Fibroblast of the aortic adventitia (primary cell): ENCODE data around the gene BBS1. TPM values are rescaled to one million over a fixed set of nuclear protein-coding genes. Genes with fewer than 3 reads are reported as not detected.

Experiments
- DNase-seq: peaks from one replicate; pipeline ENCODE4 v3.0.0-alpha.2; 2010; ENCODE audit warnings: low read depth
- H3K4me3 ChIP-seq: 2 replicates; pipeline ENCODE4 v1.5.1; 2011; ENCODE audit warnings: low read depth, mild to moderate bottlenecking, control low read depth, low read length, moderate library complexity
- total RNA-seq: library from RNA; depleted of rRNA; stranded (reverse); fragments of >200 nt; gene quantifications from 2 replicates; pipeline ENCODE4 v1.2.3, GENCODE V29; 2012; ENCODE audit warnings: low replicate concordance
- TF ChIP-seq, protein P1 (sequence below): IDR thresholded peaks from 2 replicates; pipeline ENCODE4 v1.5.1; 2011; ENCODE audit warnings: mild to moderate bottlenecking, low read length, control low read depth, inconsistent platforms; ENCODE audit not compliant: insufficient read depth

Gene BBS1
- total RNA-seq, 1 donor: 41.7 TPM

DNA sequence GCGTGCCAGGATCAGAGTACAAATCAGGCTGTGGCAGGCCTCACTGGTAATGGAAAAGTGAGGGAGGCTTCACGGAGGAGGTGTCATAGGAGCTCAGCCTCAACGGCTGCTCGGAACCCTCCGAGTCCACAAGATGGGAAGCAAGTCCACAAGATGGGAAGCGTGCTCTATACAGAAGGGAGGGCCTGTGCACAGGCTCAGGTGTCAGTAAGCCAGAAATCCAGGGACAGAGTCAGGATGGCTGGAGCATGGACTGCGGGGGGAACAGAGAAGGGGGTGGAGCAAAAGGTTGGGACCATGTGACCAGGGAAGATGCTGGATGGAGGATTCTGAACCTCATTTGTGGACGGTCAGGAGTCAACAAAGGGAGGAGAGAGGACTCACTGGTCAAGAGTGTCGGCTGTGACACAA lies 33.6 kb upstream of the BBS1 start:
- DNase-seq: no peak
- TF ChIP-seq, protein P1, sequence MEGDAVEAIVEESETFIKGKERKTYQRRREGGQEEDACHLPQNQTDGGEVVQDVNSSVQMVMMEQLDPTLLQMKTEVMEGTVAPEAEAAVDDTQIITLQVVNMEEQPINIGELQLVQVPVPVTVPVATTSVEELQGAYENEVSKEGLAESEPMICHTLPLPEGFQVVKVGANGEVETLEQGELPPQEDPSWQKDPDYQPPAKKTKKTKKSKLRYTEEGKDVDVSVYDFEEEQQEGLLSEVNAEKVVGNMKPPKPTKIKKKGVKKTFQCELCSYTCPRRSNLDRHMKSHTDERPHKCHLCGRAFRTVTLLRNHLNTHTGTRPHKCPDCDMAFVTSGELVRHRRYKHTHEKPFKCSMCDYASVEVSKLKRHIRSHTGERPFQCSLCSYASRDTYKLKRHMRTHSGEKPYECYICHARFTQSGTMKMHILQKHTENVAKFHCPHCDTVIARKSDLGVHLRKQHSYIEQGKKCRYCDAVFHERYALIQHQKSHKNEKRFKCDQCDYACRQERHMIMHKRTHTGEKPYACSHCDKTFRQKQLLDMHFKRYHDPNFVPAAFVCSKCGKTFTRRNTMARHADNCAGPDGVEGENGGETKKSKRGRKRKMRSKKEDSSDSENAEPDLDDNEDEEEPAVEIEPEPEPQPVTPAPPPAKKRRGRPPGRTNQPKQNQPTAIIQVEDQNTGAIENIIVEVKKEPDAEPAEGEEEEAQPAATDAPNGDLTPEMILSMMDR: no peak
- no peak overlapping the region for H3K4me3 ChIP-seq

DNA sequence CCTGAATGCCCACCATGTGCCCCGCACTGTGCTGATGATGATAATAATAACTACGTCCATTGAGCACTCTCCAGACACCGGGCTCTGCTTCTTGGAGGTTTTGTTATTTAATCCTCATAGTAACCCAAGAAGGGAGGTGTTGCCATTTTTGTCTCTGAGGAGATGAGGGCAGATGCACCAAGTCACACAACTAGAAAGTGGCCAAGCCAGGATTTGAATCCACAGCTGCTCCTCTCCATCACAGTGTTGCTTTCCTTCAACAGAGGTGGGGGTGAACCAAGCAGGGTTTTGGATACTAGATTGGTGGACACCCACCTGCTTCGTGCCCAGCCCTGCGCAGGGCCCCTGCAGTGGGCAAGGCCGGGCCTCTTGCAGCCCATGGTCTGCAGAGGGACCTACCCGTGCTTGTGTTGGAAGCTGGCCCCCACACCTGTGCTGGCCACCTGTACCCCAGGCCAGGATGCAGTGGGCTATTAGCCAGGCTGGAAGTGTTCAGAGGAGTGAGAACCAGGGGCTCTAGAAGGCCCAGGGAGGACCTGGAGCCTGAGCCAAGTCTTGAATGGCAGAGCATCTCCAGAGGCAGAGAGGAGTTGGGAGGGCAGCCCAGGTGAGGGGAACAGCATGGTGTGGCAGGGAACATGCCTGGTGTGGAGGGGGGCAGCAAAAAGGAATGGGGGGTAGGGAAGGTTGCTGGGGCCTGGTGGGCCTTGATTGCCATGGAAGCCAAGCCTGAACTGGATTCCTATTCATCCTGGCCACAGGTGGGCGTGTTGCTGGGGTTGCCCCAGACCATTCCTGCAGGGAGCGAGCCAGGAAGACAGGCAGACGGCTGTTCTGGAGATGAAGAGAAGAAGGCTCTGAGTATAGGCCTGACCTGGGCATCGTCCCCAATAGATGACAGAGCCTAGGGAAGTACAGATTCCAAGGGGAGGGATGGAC lies 32.9 kb upstream of the BBS1 start:
- TF ChIP-seq, protein P1: no peak
- no peak for DNase-seq
- H3K4me3 ChIP-seq: no peak overlapping the region

DNA sequence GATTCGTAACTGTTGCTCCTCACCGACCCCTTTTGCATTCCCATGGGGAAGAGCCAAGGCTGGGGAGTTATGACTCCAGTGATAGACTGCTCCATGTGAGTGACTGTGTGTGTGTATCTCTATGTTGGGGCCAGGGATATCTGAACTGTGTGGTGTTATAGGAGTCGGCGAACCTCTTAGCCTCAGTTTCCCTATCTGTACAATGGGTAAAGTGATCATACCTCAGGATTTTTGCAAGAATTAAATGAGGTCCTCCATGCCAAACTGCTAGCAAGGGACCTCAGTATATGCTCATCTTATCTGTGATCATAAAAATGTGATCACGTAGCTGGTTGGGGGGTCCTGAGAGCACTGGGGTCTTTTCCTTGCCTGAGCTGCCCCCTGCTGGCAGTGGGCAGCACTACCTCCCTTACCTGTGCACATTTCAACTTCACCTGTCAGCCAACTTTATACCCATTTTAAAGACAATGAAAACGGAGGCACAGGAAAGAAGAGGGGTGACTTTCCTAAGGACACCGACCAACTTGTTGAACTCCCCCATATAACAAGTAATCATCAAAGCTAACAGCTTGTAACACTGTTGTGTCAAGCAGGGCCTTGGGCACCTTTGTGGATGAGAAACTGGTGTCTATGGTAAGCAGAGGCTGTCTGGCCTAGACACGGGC lies 31.6 kb upstream of the BBS1 start:
- H3K4me3 ChIP-seq: peak overlapping the region; percentile 83
- TF ChIP-seq, protein P1: peak; percentile 75
- DNase-seq: no peak

DNA sequence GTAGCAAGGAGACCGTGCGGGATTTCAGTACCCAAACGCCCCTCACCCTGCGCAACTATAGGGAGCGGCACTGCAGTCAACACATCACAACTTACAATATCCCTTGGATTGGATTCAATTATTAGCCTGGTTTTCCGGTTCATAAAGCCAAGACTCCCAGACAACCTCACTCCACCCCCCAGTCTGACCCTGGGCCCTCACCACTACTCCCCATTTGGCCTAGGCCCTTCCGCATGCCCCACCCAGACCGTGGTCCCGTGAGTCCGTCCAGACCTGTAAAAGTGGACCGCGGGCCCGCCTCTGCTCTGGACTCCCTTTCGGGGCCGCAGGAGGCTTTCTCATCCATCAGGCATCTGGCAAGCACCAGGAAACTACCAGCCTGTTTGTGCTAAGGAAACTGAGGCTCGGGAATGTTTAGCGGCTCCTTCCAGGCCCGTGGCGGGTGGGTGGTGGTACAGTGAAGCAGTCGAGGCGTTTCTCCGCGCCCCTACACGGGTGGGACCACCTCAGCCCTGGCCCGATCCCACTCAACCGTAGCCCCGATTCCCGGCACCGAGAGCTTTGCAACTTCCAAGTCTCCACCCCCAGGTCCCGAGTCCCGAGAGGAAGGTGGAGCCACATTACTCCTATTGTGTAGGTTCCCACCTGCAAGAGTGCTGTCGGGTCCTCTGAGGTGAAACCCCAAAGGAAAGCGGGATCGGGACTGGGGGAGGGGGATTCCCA lies 30.9 kb upstream of the BBS1 start:
- TF ChIP-seq, protein P1: no peak
- DNase-seq: peak; percentile 39
- peak overlapping the region; percentile 83 for H3K4me3 ChIP-seq

DNA sequence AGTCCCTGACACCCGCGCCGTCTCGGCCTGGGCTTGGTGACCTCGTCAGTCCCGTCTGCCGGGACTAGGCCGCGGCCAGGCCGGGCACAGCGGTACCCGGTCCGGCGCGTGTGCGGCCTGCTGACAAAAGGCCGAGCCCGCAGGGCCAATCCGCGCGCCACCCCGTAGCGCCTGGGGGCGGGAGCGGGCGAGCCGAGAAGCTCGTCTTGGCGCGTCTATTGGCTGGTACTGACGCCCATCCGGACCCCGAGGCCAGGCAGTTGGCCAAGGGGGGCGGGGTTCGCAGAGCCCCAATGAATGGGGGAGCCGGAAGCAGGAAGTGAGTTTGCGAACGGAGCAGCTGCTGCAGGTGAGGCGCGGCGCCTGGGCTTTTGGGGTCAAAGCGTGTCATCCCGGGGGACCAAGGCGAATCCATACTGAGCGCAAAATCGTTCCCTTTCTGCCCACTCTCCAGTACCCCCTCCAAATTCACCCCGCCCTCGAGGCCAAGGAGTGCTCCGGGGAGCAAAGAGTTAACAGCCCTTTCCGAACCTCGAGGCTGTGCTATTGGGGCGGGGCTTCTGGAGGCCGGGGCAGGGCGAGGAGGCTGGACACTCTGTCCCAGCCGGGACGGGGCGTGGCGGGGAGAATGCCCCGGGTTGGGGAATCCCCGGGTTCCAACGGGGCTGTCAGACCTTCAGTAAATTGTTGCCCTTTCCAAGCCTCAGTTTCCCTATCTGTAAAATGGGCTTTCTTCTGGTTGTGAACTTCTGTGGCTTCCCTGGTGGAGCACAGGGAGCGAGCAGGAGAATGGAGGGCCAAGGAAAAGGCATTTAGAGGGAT lies 30.1 kb upstream of the BBS1 start, which contains the start of gene DPP3:
TSS of gene DPP3 (plus strand) at position 318 of the 822 bp plus-strand sequence. CDS start 1,767 bp downstream, outside the sequence.
- peak within 1 kb of the TSS; percentile 83 for H3K4me3 ChIP-seq
- TF ChIP-seq, protein P1: no peak

More for the DNA sequence above, 30.1 kb upstream of the BBS1 start, which contains the start of gene DPP3:
- peak; percentile 95 for DNase-seq
